B cell (primary cell): ENCODE results near the gene DLK1.

ENCODE experiments used
- CTCF ChIP-seq: fragments of 200-600 bp; IDR thresholded peaks from one replicate; pipeline ENCODE4 v1.8.0; 2022; ENCODE audit warnings: antibody characterized with exemption, mild to moderate bottlenecking
- EZH2 ChIP-seq: IDR thresholded peaks from 2 replicates; pipeline ENCODE4 v1.6.1; 2012; ENCODE audit warnings: borderline replicate concordance, low read depth, mild to moderate bottlenecking, moderate library complexity, low read length; ENCODE audit not compliant: insufficient read depth, poor library complexity, severe bottlenecking

- TF ChIP-seq CTCF (no peak), EZH2 (no peak)
Measured at GRCh38 chr14:100679153-100679552, 47.5 kb upstream of the DLK1 start.
